Stimulated activated CD4-positive, alpha-beta T cell treated with anti-CD3 and anti-CD28 coated beads, Interleukin-1b, Interleukin-23, amount 100 ng/mL, for 4 hours (primary cell): ENCODE data around the gene SLC25A33.
A peak's percentile ranks its signal among the peaks of the same experiment; 100 is the strongest.
"Not testable (repeated sequence)": the region's sequence is repeated elsewhere in the genome, so short reads cannot be mapped to it uniquely, and the experiment has no call there.

Experiments used
- DNase-seq, 2 donors: peaks; one replicate each; pipeline ENCODE4 v3.0.0-alpha.2; 2020; ENCODE audit warnings: low read depth in 2 of 2

SLC25A33 gene

GRCh38 chr1:9621032-9621431 is 81.8 kb downstream of the SLC25A33 start:
- no peak for DNase-seq

GRCh38 chr1:9624081-9624480 is 84.8 kb downstream of the SLC25A33 start:
- DNase-seq = no peak

- not testable (repeated sequence) for DNase-seq
Measured at GRCh38 chr1:9625030-9625429, 85.8 kb downstream of the SLC25A33 start.

- no peak for DNase-seq
Measured at GRCh38 chr1:9626201-9626608, 86.9 kb downstream of the SLC25A33 start.

GRCh38 chr1:9628541-9629444 is 89.5 kb downstream of the SLC25A33 start:
- peak; percentile 34 to 37 for DNase-seq

- peak; percentile 37 to 53 for DNase-seq
Measured at GRCh38 chr1:9629445-9630201, 90.4 kb downstream of the SLC25A33 start.

GRCh38 chr1:9630331-9631111 is 91.3 kb downstream of the SLC25A33 start:
- DNase-seq = peak in 1 of 2 donors; percentile 6

- DNase-seq = no peak
Measured at GRCh38 chr1:9631613-9632012, 92.3 kb downstream of the SLC25A33 start.

- no peak for DNase-seq
Measured at GRCh38 chr1:9633493-9633892, 94.2 kb downstream of the SLC25A33 start.

GRCh38 chr1:9634582-9634981 is 95.3 kb downstream of the SLC25A33 start:
- no peak for DNase-seq
